Right atrium auricular region (tissue), 2 donors: ENCODE results near the gene UGT8. TPM values are rescaled to one million over a fixed set of nuclear protein-coding genes. Genes with fewer than 3 reads are reported as not detected.

Experiments used
- DNase-seq: peaks from one replicate; pipeline ENCODE4 v3.0.0-alpha.2; 2019; ENCODE audit warnings: low spot score
- H3K27ac ChIP-seq, 2 donors: fragments of 200-600 bp; sonication (generic); 1 replicate in 1 of 2; 2 replicates in 1 of 2; pipeline ENCODE4 v1.5.1; 2016 to 2019
- H3K27me3 ChIP-seq, 2 donors: fragments of 200-600 bp; sonication (generic); one replicate each; pipeline versions ENCODE4 v1.5.1 to v1.6.0; 2017 to 2019
- H3K36me3 ChIP-seq: fragments of 200-600 bp; sonication (generic); one replicate; pipeline ENCODE4 v1.5.1; 2016
- H3K4me1 ChIP-seq, 2 donors: fragments of 200-600 bp; sonication (generic); one replicate each; pipeline versions ENCODE4 v1.5.1 to v1.6.0; 2017 to 2019
- H3K4me3 ChIP-seq, 2 donors: fragments of 200-600 bp; sonication (generic); 1 replicate in 1 of 2; 2 replicates in 1 of 2; pipeline ENCODE4 v1.5.1; 2017 to 2019; ENCODE audit warnings: mild to moderate bottlenecking in 1 of 2, moderate library complexity in 1 of 2
- H3K9me3 ChIP-seq, 2 donors: fragments of 200-600 bp; sonication (generic); one replicate each; pipeline ENCODE4 v1.5.1; 2019
- CTCF ChIP-seq, 2 donors: fragments of 200-600 bp; sonication (generic); IDR thresholded peaks; one replicate each; pipeline ENCODE4 v1.5.1; 2019; ENCODE audit warnings: antibody characterized with exemption in 2 of 2
- total RNA-seq, 2 donors: library from RNA; depleted of rRNA; stranded (reverse); fragments of >200 nt; gene quantifications; one replicate each; pipeline ENCODE4 v1.1.0, GENCODE V29; 2016

Gene UGT8
- under 1 TPM in 1 of 2 donors, not detected in 1; 0.11 TPM for total RNA-seq

- Histone ChIP-seq H3K36me3 (no peaks in the 10 kb centered on the region), H3K4me1 (peaks cover 0 to 23% of the 10 kb centered on the region in 2 donors), H3K27ac (no peak within 1 kb of the TSS), H3K9me3 (no peaks in the 10 kb centered on the region), H3K27me3 (no peaks in the 10 kb centered on the region), H3K4me3 (peak within 1 kb of the TSS; percentile 34 to 51)
- no peak for DNase-seq
- TF ChIP-seq CTCF (IDR thresholded peaks at IDR 0.05), result no peak
Observed at GRCh38 chr4:114598191-114599121, at the start of gene UGT8. UGT8 (plus strand) TSS chr4:114598807; CDS start chr4:114622881, 24,074 bp downstream.

- Histone ChIP-seq H3K4me1 (no peaks in the 10 kb centered on the region), H3K9me3 (no peaks in the 10 kb centered on the region)
- TF ChIP-seq CTCF (IDR thresholded peaks at IDR 0.05), result no peak
Observed at GRCh38 chr4:114549638-114550037, 49.0 kb upstream of the UGT8 start.

GRCh38 chr4:114558446-114559020 is 40.1 kb upstream of the UGT8 start:
- H3K36me3 ChIP-seq, result no peaks in the 10 kb centered on the region
- no peak overlapping the region for H3K27ac ChIP-seq
- H3K9me3 ChIP-seq, result peaks cover 0 to 19% of the 10 kb centered on the region in 2 donors
- DNase-seq, result no peak
- TF ChIP-seq CTCF (IDR thresholded peaks at IDR 0.05), result no peak
- no peak overlapping the region for H3K4me3 ChIP-seq
- no peaks in the 10 kb centered on the region for H3K27me3 ChIP-seq
- no peaks in the 10 kb centered on the region for H3K4me1 ChIP-seq

More at GRCh38 chr4:114549638-114550037, 49.0 kb upstream of the UGT8 start:
- Histone ChIP-seq H3K27ac (no peak overlapping the region), H3K4me3 (no peak overlapping the region), H3K27me3 (no peaks in the 10 kb centered on the region), H3K36me3 (no peaks in the 10 kb centered on the region)
- DNase-seq, result no peak

- peaks cover 0 to 19% of the 10 kb centered on the region in 2 donors for H3K9me3 ChIP-seq
- no peaks in the 10 kb centered on the region for H3K4me1 ChIP-seq
- no peaks in the 10 kb centered on the region for H3K27me3 ChIP-seq
- no peak overlapping the region for H3K4me3 ChIP-seq
- no peak overlapping the region for H3K27ac ChIP-seq
- H3K36me3 ChIP-seq, result no peaks in the 10 kb centered on the region
- no peak for TF ChIP-seq CTCF (IDR thresholded peaks at IDR 0.05)
- no peak for DNase-seq
Observed at GRCh38 chr4:114561590-114561989, 37.0 kb upstream of the UGT8 start.

- no peak overlapping the region for H3K27ac ChIP-seq
- H3K4me1 ChIP-seq, result no peaks in the 10 kb centered on the region
- no peak for TF ChIP-seq CTCF (IDR thresholded peaks at IDR 0.05)
- H3K36me3 ChIP-seq, result no peaks in the 10 kb centered on the region
- H3K4me3 ChIP-seq, result no peak overlapping the region
- no peak for DNase-seq
- peaks cover 0 to 19% of the 10 kb centered on the region in 2 donors for H3K9me3 ChIP-seq
- H3K27me3 ChIP-seq, result no peaks in the 10 kb centered on the region
Observed at GRCh38 chr4:114562176-114562904, 36.3 kb upstream of the UGT8 start.
